ENCODE measurements around the gene RABEP2.

The RABEP2 gene

GRCh38 chr16:28958836-28959235 is 33.8 kb upstream of the RABEP2 start:
- H3K36me3 ChIP-seq (ENCODE audit: insufficient read depth, low read length), result peaks cover 95% of the 10 kb centered on the region
- TF ChIP-seq CTCF (IDR thresholded peaks at IDR 0.05; ENCODE audit: low read length) (no peak), EZH2 (IDR thresholded peaks at IDR 0.05; ENCODE audit: borderline replicate concordance, low read length) (no peak)
- no peak overlapping the region for H3K4me3 ChIP-seq (ENCODE audit: low read depth, low read length, poor library complexity, severe bottlenecking)
- H2AFZ ChIP-seq (ENCODE audit: low read length), result no peak overlapping the region
- no peaks in the 10 kb centered on the region for H4K20me1 ChIP-seq (ENCODE audit: insufficient read depth, low read length)
- H3K4me1 ChIP-seq (ENCODE audit: insufficient read depth, low read length, severe bottlenecking), result no peaks in the 10 kb centered on the region
- no peaks in the 10 kb centered on the region for H3K9me2 ChIP-seq (ENCODE audit: low read depth, low read length)
- H3K27ac ChIP-seq (ENCODE audit: low read depth, low read length, poor library complexity, severe bottlenecking), result no peak overlapping the region
- no peak overlapping the region for H3K4me2 ChIP-seq (ENCODE audit: low read length)
- H3K27me3 ChIP-seq (ENCODE audit: insufficient read depth, low read length), result no peaks in the 10 kb centered on the region
- H3K79me2 ChIP-seq (ENCODE audit: insufficient read depth, low read length), result no peaks in the 10 kb centered on the region
- no peaks in the 10 kb centered on the region for H3K9me3 ChIP-seq (ENCODE audit: low read length)
- H3F3A ChIP-seq (ENCODE audit: insufficient read depth, low read length), result no peaks in the 10 kb centered on the region
- no peak overlapping the region for H3K9ac ChIP-seq (ENCODE audit: low read length)

GRCh38 chr16:28958216-28958615 is 33.2 kb upstream of the RABEP2 start:
- Histone ChIP-seq H3K4me3 (ENCODE audit: low read depth, low read length, poor library complexity, severe bottlenecking) (no peak overlapping the region), H4K20me1 (ENCODE audit: insufficient read depth, low read length) (no peaks in the 10 kb centered on the region), H3K9me2 (ENCODE audit: low read depth, low read length) (no peaks in the 10 kb centered on the region), H3F3A (ENCODE audit: insufficient read depth, low read length) (no peaks in the 10 kb centered on the region), H3K9ac (ENCODE audit: low read length) (no peak overlapping the region), H3K27ac (ENCODE audit: low read depth, low read length, poor library complexity, severe bottlenecking) (no peak overlapping the region), H3K36me3 (ENCODE audit: insufficient read depth, low read length) (peaks cover 95% of the 10 kb centered on the region), H3K27me3 (ENCODE audit: insufficient read depth, low read length) (no peaks in the 10 kb centered on the region), H3K9me3 (ENCODE audit: low read length) (no peaks in the 10 kb centered on the region), H3K4me1 (ENCODE audit: insufficient read depth, low read length, severe bottlenecking) (no peaks in the 10 kb centered on the region), H3K79me2 (ENCODE audit: insufficient read depth, low read length) (no peaks in the 10 kb centered on the region), H3K4me2 (ENCODE audit: low read length) (no peak overlapping the region), H2AFZ (ENCODE audit: low read length) (no peak overlapping the region)
- TF ChIP-seq EZH2 (IDR thresholded peaks at IDR 0.05; ENCODE audit: borderline replicate concordance, low read length), result no peak
- no peak for TF ChIP-seq CTCF (IDR thresholded peaks at IDR 0.05; ENCODE audit: low read length)

GRCh38 chr16:28951410-28951943 is 26.4 kb upstream of the RABEP2 start:
- H3K4me1 ChIP-seq (ENCODE audit: insufficient read depth, low read length, severe bottlenecking), result peaks cover 17% of the 10 kb centered on the region
- H3K27ac ChIP-seq (ENCODE audit: low read depth, low read length, poor library complexity, severe bottlenecking), result no peak overlapping the region
- peak overlapping the region; percentile 90 for H3K9ac ChIP-seq (ENCODE audit: low read length)
- no peaks in the 10 kb centered on the region for H3K9me2 ChIP-seq (ENCODE audit: low read depth, low read length)
- no peak overlapping the region for H2AFZ ChIP-seq (ENCODE audit: low read length)
- H3K4me3 ChIP-seq (ENCODE audit: low read depth, low read length, poor library complexity, severe bottlenecking), result peak overlapping the region; percentile 82
- 0 out of 2 replicates have a peak, but pooled peaks cover 3% of the 10 kb centered on the region for H3F3A ChIP-seq (ENCODE audit: insufficient read depth, low read length)
- peak overlapping the region; percentile 82 for H3K4me2 ChIP-seq (ENCODE audit: low read length)
- H3K79me2 ChIP-seq (ENCODE audit: insufficient read depth, low read length), result peaks cover 15% of the 10 kb centered on the region
- H3K27me3 ChIP-seq (ENCODE audit: insufficient read depth, low read length), result no peaks in the 10 kb centered on the region
- no peaks in the 10 kb centered on the region for H4K20me1 ChIP-seq (ENCODE audit: insufficient read depth, low read length)
- no peak for TF ChIP-seq EZH2 (IDR thresholded peaks at IDR 0.05; ENCODE audit: borderline replicate concordance, low read length)
- H3K9me3 ChIP-seq (ENCODE audit: low read length), result no peaks in the 10 kb centered on the region
- H3K36me3 ChIP-seq (ENCODE audit: insufficient read depth, low read length), result peaks cover 45% of the 10 kb centered on the region

Data from OCI-LY1 (cell line).